NCI-H2171 treated with DMSO at 0.1 percent for 48 hours (cell line): ENCODE data around the gene WFIKKN2.
A peak's percentile ranks its signal among the peaks of the same experiment; 100 is the strongest.

ENCODE experiments used
- DNase-seq: peaks from one replicate; lab custom pipeline; 2025; lab: John Stamatoyannopoulos, UW

The WFIKKN2 gene

GRCh38 chr17:50834429-50835300 lies 721 bp upstream of the WFIKKN2 start:
- peak; percentile 17 for DNase-seq

DNA sequence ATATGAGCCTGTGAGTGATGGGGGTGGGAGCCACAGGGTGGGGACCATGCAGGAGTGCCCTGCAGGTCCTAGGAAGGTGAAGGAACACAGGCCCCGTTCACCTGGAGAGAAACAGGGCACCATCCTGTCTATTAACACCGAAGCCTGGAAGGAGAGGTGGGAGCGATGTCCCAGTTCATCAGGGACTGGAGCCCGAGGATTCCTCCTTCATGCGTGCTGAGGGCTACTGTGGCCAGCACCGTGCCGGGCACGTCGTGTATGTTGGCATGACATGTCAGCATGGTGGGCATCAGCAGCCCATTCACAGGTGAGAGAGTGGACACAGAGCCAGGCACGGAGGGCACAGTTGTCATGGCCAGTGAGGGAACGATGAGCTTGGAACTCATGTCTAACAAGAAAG lies 1.4 kb downstream of the WFIKKN2 start:
- no peak for DNase-seq

DNA sequence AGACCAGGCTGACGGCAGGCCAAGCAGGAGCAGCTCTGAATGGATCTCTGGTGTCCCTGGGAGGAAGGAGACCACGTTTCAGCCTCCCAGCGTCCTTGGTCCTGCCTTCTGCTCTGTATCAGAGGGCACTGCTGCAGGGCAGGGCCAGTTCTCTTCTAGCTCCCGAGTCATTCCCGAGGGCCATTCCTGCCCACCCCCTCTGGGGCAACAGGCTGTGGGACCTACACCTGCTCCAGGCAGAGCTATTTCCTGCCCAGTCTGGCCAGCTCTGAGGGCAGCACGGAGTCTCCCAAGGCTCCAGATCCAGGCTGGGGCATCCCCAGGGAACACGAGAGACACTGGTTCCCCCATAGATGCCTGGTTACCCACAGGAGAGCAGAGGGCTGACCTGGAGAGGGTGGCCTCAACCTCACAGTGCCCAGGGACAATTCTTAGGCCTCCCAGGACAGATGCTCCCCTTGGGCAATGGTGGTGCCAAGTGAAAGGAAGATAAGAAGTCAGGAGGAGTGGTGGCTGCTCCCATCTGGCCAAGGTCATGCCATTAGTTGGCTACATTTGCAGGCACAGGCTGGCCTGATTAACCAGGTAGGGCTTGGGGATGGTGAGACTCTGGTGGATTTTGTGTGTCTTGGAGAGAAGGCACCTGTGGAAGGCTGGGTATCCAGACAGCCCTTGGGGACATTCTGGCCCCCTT lies 2.0 kb downstream of the WFIKKN2 start:
- no peak for DNase-seq

- no peak for DNase-seq
These were observed 2.9 kb downstream of the WFIKKN2 start for GRCh38 chr17:50837980-50838954.

DNA sequence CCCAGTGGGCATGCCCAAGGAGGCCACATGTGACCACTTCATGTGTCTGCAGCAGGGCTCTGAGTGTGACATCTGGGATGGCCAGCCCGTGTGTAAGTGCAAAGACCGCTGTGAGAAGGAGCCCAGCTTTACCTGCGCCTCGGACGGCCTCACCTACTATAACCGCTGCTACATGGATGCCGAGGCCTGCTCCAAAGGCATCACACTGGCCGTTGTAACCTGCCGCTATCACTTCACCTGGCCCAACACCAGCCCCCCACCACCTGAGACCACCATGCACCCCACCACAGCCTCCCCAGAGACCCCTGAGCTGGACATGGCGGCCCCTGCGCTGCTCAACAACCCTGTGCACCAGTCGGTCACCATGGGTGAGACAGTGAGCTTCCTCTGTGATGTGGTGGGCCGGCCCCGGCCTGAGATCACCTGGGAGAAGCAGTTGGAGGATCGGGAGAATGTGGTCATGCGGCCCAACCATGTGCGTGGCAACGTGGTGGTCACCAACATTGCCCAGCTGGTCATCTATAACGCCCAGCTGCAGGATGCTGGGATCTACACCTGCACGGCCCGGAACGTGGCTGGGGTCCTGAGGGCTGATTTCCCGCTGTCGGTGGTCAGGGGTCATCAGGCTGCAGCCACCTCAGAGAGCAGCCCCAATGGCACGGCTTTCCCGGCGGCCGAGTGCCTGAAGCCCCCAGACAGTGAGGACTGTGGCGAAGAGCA lies 4.4 kb downstream of the WFIKKN2 start:
- DNase-seq: no peak

DNA sequence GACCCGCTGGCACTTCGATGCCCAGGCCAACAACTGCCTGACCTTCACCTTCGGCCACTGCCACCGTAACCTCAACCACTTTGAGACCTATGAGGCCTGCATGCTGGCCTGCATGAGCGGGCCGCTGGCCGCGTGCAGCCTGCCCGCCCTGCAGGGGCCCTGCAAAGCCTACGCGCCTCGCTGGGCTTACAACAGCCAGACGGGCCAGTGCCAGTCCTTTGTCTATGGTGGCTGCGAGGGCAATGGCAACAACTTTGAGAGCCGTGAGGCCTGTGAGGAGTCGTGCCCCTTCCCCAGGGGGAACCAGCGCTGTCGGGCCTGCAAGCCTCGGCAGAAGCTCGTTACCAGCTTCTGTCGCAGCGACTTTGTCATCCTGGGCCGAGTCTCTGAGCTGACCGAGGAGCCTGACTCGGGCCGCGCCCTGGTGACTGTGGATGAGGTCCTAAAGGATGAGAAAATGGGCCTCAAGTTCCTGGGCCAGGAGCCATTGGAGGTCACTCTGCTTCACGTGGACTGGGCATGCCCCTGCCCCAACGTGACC lies 5.0 kb downstream of the WFIKKN2 start:
- no peak for DNase-seq

GRCh38 chr17:50841277-50841948 lies 6.0 kb downstream of the WFIKKN2 start:
- no peak for DNase-seq

GRCh38 chr17:50841949-50842354 lies 6.6 kb downstream of the WFIKKN2 start:
- DNase-seq: peak; percentile 74

DNA sequence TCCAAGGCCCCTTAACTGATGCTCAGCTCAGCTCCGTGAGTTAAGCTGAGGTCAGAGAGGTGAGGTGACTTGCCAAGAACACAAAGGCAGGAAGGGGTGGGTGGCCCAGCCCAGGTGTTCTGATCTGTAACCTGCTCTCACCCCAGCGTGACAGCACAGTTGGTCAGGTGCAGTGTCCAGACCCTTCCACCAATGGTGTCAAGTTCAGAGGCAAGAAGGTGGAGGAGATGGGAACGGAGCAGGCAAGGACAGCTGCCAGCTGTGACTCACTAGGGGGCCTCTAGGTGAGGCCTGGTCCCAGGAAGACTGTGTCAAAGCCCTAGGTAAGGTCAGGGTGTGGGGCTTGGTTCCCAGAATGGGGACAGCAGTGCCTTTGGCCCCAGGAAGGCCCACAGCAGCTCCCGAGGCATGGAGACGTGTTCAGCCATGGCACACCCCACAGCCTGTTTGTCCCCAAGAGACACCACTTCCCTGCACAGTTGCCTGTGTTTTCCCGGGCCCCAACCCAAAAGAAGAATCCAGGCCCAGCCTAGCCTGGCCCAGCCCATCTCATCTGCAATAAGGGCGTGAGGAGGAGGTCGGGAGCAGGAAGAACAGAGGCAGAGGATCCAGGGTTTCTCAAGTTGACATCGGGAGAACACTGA lies 7.2 kb downstream of the WFIKKN2 start:
- no peak for DNase-seq

DNA sequence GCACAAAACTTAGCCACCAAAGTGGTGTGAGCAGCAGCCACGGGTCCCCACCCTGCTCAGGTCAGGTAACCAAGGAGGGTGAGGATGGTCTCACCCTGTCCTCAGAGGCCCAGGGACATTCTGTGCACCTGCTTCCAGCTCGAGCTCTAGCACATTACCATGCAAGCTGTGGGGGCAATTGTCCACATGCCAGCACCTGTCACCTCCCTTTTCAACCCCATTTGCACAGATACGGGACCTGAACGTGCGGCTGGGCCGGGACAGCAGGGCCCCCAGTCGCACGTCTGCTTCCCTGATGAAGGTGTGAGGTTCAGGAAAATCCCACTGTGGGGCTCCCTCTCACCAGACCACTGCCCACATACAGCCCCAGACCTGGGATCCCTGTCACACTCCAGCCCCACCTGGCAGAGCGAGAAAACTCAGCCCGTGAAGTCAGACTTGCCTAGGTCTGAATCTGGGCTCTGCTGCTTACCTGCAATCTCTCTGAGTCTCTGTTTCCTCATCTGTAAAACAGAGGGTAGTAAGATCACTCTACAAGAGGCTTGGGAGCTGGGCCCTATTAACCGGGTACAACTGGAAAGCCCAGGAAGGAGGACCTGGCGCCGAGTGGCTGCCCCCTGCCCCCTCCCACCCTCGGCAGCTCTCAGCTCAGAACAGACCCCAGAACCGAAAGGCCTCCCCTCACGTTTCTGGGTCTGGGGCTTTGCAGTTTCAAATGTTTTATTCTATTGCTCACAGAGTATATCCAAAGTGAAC lies 7.9 kb downstream of the WFIKKN2 start:
- no peak for DNase-seq

DNA sequence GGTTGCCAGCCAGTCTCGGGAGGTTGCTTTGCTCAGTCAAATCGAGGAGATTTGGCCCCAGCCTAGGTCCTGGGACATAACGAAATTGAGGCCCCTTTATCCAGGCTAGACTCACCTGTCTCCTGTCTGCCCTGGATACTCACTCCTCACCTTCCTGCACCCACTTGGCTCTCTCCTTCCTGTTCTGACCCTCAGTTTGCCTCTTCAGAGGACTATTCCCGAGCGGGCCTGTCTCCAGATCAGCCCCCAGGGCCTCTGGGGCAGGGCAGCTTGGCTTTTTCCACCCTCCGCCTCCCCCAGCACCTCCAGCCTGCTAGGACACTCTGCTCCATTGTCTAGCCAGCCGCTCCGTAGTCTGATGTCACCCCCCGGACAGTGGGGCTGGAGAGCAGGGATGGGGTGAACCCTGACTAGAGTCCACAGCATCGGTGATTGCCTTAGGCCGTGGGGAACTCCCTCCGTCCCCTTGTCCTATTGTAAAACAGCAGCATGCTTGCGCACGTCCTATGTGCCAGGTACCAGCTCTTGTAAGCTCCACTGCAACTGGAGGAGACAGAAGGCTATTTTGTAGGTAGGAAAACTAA lies 8.8 kb downstream of the WFIKKN2 start:
- no peak for DNase-seq

GRCh38 chr17:50845240-50846147 lies 10.1 kb downstream of the WFIKKN2 start:
- no peak for DNase-seq

GRCh38 chr17:50847566-50847965 lies 12.2 kb downstream of the WFIKKN2 start:
- DNase-seq: no peak

- no peak for DNase-seq
These were observed 12.7 kb downstream of the WFIKKN2 start for GRCh38 chr17:50848039-50848438.

GRCh38 chr17:50848711-50849110 lies 13.3 kb downstream of the WFIKKN2 start:
- DNase-seq: no peak

DNA sequence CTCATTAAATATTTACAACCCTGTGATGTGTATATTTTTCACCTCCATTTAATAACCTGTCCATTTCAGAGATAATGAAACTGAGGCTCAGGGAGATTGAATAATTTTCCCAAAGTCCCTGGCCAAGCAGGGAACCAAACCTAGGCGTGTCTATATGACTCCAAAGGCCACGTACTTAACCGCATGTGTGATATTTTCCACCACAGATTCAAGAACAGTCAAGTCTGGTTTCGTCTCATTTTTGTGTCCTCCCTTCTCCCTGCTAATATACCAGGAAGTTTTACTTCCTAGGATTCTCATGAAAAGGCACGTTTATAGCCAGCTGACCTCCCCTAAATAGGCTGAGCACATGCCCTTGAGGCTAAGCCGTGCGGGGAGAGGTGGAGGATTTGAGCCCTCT lies 15.3 kb downstream of the WFIKKN2 start:
- no peak for DNase-seq

GRCh38 chr17:50853015-50853615 lies 17.7 kb downstream of the WFIKKN2 start:
- no peak for DNase-seq

DNA sequence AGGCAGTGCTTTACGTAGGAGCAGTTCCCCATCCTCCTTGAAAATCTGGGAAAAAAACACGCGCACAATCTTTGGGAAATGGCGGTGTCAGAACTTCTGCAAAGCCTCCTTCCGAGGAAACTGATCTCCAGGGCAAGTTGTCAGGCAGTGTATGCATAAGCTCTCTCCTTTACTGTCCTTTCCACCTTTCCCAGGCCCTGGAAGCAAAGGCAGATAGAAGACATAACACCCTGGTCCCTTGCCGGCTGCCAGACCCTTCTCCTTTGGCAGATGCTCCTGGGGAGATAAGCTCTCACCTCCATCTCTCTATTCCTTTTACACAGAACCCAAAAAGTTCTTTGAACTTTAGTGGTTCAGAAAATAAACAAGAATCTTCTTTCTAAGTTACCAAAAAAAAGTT lies 18.4 kb downstream of the WFIKKN2 start:
- DNase-seq: no peak
